Measurements from ENCODE around the gene HCAR1.
"Not testable (repeated sequence)": the region's sequence is repeated elsewhere in the genome, so short reads cannot be mapped to it uniquely, and the experiment has no call there.

The HCAR1 gene, protein sequence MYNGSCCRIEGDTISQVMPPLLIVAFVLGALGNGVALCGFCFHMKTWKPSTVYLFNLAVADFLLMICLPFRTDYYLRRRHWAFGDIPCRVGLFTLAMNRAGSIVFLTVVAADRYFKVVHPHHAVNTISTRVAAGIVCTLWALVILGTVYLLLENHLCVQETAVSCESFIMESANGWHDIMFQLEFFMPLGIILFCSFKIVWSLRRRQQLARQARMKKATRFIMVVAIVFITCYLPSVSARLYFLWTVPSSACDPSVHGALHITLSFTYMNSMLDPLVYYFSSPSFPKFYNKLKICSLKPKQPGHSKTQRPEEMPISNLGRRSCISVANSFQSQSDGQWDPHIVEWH

DNA sequence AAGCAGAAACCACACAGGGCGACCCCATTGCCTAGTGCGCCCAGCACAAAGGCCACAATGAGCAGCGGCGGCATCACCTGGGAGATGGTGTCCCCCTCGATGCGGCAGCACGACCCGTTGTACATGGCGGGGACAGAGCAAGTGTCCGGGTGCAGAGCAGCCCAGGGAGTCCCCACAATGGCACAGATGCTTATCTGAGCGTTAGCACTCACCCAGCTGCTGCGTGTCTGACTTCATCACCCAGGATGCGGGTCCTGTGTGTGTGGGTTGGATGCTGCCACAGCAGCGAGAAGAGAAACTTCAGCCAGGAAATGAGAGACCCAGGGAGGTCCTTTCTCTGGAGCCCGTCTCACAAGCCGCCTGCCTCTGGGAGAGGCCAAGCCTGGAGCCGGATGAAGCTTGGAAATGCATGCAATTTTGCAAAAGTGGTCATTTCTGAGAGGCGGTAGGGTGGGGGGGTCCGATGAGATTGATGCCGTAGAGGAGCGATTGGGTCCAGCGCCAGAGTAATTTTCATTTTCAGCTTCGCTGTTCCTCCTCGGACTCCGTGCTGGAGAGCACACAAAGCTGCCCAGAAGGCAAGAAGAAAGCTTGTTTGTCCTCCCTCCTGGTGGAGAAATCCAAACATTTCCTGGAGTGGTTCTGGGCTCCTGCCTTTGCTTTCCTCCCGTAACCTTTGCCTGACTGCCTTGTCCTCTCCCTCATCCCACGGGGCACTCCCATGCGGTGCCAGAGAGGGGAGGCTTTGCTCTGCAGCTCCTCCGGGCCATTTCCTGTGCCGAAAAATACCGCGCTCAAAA is at the start of gene HCAR1:
Gene HCAR1, minus strand, starts transcription at position 630 of the 800 bp plus-strand sequence. Its CDS starts 505 bp downstream, at position 125.
- Histone ChIP-seq H3K36me3 (ENCODE audit: control insufficient read depth, insufficient read depth, low read length, severe bottlenecking) (no peaks in the 10 kb centered on the region), H3K27me3 (replicated peaks; ENCODE audit: control insufficient read depth, insufficient read depth, low read length) (peaks cover 2% of the 10 kb centered on the region), H3K9me3 (ENCODE audit: control insufficient read depth, low read length) (no peaks in the 10 kb centered on the region), H3K4me3 (ENCODE audit: low read length) (peak within 1 kb of the TSS; percentile 80), H3K4me1 (ENCODE audit: control insufficient read depth, insufficient read depth, low read length) (peaks cover 21% of the 10 kb centered on the region), H3K9ac (ENCODE audit: low read length) (peak within 1 kb of the TSS; percentile 79)
- peak; percentile 29 for DNase-seq (ENCODE audit: low read depth)

- Histone ChIP-seq H3K9me3 (ENCODE audit: control insufficient read depth, low read length) (no peaks in the 10 kb centered on the region), H3K4me1 (ENCODE audit: control insufficient read depth, insufficient read depth, low read length) (peaks cover 17% of the 10 kb centered on the region), H3K4me3 (ENCODE audit: low read length) (no peak overlapping the region), H3K36me3 (ENCODE audit: control insufficient read depth, insufficient read depth, low read length, severe bottlenecking) (peaks cover 71% of the 10 kb centered on the region), H3K27me3 (replicated peaks; ENCODE audit: control insufficient read depth, insufficient read depth, low read length) (no peaks in the 10 kb centered on the region), H3K9ac (ENCODE audit: low read length) (no peak overlapping the region)
- no peak for DNase-seq (ENCODE audit: low read depth)
Measured at GRCh38 chr12:122757568-122757967, 26.9 kb upstream of the HCAR1 start.

- Histone ChIP-seq H3K4me3 (ENCODE audit: low read length) (no peak overlapping the region), H3K27me3 (replicated peaks; ENCODE audit: control insufficient read depth, insufficient read depth, low read length) (no peaks in the 10 kb centered on the region), H3K9ac (ENCODE audit: low read length) (peak overlapping the region; percentile 98), H3K36me3 (ENCODE audit: control insufficient read depth, insufficient read depth, low read length, severe bottlenecking) (peaks cover 49% of the 10 kb centered on the region), H3K4me1 (ENCODE audit: control insufficient read depth, insufficient read depth, low read length) (peaks cover 17% of the 10 kb centered on the region), H3K9me3 (ENCODE audit: control insufficient read depth, low read length) (no peaks in the 10 kb centered on the region)
- DNase-seq (ENCODE audit: low read depth): no peak
Measured at GRCh38 chr12:122754790-122755189, 24.1 kb upstream of the HCAR1 start.

DNA sequence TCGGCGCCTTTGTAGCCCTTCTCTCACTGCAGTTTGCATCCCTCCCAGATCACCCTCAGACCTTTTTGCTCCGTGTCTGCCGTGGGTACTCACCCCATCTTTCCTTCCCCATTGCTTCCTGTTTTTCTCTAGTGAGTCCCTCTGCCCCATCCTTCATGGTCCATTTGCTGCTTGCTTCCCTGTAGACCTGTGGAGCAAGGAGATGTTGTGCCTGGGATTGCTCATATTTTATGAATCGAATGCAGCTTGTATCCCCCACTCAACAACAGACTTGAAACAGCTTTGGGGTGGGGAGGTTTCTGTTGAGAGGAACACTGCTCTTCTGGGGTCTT is 22.6 kb upstream of the HCAR1 start:
- Histone ChIP-seq H3K27me3 (replicated peaks; ENCODE audit: control insufficient read depth, insufficient read depth, low read length) (no peaks in the 10 kb centered on the region), H3K9me3 (ENCODE audit: control insufficient read depth, low read length) (no peaks in the 10 kb centered on the region), H3K4me3 (ENCODE audit: low read length) (peak overlapping the region; percentile 99), H3K36me3 (ENCODE audit: control insufficient read depth, insufficient read depth, low read length, severe bottlenecking) (peaks cover 36% of the 10 kb centered on the region), H3K4me1 (ENCODE audit: control insufficient read depth, insufficient read depth, low read length) (peaks cover 17% of the 10 kb centered on the region), H3K9ac (ENCODE audit: low read length) (peak overlapping the region; percentile 98)
- DNase-seq (ENCODE audit: low read depth): no peak

DNA sequence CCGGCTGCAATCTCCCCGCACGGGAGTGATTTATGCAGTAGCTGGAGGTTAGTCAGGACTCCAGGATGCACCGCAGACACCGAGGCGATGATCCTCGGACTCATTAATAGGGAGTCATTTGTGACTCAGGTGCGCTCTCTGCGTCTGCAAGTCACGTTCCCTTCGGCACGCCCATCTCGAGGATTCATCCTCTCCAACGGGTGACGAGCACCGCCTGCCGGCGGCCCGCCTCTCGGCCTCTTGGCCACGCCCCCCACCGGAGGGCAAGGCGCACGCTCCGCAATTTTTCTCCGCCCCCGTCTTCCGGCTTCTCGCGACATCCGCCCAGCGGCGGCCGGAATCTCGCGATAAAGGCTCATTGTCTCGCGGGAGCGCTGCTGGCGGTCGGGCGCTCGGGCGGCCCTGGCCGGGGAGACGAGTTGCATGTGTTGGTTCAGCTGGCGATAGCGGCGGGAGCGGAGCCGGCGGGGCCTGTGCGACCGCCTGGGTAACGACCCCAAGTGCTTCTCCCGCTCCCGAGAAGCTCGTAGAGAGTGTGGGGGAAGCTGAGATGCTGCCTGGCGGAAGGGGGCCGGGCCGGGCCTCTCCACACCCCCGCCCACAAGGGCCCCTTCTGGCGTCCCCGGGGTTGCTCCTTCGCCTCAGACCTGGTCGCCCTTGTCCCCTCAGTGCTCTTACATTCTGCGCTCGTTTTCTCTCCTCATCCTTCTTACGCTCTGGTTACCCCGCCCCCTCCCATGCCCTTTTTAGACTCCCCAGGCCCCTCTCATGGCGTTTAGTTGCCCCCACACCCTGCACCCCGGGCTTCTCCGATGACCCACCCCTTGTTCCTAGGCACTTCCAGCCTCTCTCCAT is 22.0 kb upstream of the HCAR1 start, which contains the start of gene DENR:
Gene DENR, plus strand, starts transcription at position 361 of the 855 bp plus-strand sequence. CDS start 878 bp downstream, outside the sequence.
- Histone ChIP-seq H3K4me3 (ENCODE audit: low read length) (peak within 1 kb of the TSS; percentile 99), H3K27me3 (replicated peaks; ENCODE audit: control insufficient read depth, insufficient read depth, low read length) (no peaks in the 10 kb centered on the region), H3K36me3 (ENCODE audit: control insufficient read depth, insufficient read depth, low read length, severe bottlenecking) (peaks cover 32% of the 10 kb centered on the region), H3K4me1 (ENCODE audit: control insufficient read depth, insufficient read depth, low read length) (peaks cover 17% of the 10 kb centered on the region), H3K9me3 (ENCODE audit: control insufficient read depth, low read length) (no peaks in the 10 kb centered on the region), H3K9ac (ENCODE audit: low read length) (peak within 1 kb of the TSS; percentile 98)
- DNase-seq (ENCODE audit: low read depth): peak; percentile 99

DNA sequence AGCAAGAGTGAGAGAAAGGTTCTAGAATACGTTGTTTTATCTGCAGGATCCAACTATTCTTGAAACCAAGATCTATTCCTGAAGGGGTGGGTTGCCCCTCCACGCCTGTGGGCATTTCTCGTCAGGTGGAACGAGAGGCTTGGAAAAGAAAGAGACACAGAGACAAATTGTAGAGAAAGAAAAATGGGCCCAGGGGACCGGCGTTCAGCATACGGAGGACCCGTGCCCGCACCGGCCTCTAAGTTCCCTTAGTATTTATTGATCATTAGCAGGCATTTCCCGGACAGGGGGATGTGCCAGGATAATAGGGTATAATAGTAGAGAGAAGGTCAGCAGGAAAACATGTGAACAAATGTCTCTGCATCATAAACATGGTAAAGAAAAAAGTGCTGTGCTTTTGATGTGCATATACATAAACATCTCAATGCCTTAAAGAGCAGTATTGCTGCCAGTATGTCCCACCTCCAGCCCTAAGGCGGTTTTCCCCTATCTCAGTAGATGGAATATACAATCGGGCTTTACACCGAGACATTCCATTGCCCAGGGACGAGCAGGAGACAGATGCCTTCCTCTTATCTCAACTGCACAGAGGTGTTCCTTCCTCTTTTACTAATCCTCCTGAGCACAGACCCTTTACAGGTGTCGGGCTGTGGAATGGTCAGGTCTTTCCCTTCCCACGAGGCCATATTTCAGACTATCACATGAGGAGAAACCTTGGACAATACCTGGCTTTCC is 20.3 kb upstream of the HCAR1 start:
- Histone ChIP-seq H3K4me1 (ENCODE audit: control insufficient read depth, insufficient read depth, low read length) (peaks cover 17% of the 10 kb centered on the region), H3K36me3 (ENCODE audit: control insufficient read depth, insufficient read depth, low read length, severe bottlenecking) (peaks cover 15% of the 10 kb centered on the region)
- not testable (repeated sequence) for H3K9me3 ChIP-seq (ENCODE audit: control insufficient read depth, low read length); DNase-seq (ENCODE audit: low read depth); H3K4me3 ChIP-seq (ENCODE audit: low read length); H3K27me3 ChIP-seq (replicated peaks; ENCODE audit: control insufficient read depth, insufficient read depth, low read length); H3K9ac ChIP-seq (ENCODE audit: low read length)

DNA sequence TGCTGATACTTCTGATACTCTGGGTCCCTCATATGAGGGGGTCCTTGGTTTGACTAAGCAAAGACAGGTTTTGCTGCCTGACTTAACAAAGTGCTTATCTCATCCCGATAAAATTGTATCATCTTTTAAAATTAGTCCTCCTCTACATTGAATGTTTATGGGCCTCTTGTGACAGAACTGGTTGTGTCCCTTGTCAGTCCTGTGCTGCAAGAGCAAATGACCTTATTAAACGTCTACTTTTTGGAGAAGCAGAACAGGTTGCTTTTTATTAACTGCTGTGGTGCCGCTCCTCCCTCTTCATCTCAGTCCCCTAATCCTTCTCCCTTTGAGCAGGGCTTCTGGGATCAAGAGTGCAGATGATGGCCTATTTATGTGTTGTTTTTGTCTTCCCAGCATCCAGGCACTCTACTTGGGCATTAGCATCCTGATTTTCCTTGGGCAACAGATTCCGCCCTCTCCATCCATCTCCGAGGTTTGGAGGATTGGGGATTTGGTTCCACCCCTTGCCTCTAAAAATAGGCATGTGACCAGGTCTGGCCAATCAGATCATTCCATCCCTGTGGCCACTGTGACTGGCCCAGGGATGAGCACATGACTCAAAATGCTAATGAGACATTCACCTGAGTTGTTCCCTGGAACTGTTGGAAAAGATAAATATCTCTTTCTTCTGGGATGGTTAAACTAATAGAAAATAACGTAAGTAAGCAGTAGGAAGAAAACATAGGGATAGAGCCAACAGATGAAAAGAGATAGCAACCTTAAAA is 19.1 kb upstream of the HCAR1 start:
- no peak for DNase-seq (ENCODE audit: low read depth)
- Histone ChIP-seq H3K9me3 (ENCODE audit: control insufficient read depth, low read length) (no peaks in the 10 kb centered on the region), H3K4me1 (ENCODE audit: control insufficient read depth, insufficient read depth, low read length) (peaks cover 16% of the 10 kb centered on the region), H3K4me3 (ENCODE audit: low read length) (no peak overlapping the region), H3K27me3 (replicated peaks; ENCODE audit: control insufficient read depth, insufficient read depth, low read length) (no peaks in the 10 kb centered on the region), H3K36me3 (ENCODE audit: control insufficient read depth, insufficient read depth, low read length, severe bottlenecking) (peaks cover 9% of the 10 kb centered on the region), H3K9ac (ENCODE audit: low read length) (no peak overlapping the region)

GRCh38 chr12:122747224-122748135 is 16.8 kb upstream of the HCAR1 start:
- no peaks in the 10 kb centered on the region for H3K36me3 ChIP-seq (ENCODE audit: control insufficient read depth, insufficient read depth, low read length, severe bottlenecking)
- H3K4me3 ChIP-seq (ENCODE audit: low read length): no peak overlapping the region
- H3K9me3 ChIP-seq (ENCODE audit: control insufficient read depth, low read length): no peaks in the 10 kb centered on the region
- no peaks in the 10 kb centered on the region for H3K27me3 ChIP-seq (replicated peaks; ENCODE audit: control insufficient read depth, insufficient read depth, low read length)
- H3K4me1 ChIP-seq (ENCODE audit: control insufficient read depth, insufficient read depth, low read length): no peaks in the 10 kb centered on the region
- no peak overlapping the region for H3K9ac ChIP-seq (ENCODE audit: low read length)
- no peak for DNase-seq (ENCODE audit: low read depth)

DNA sequence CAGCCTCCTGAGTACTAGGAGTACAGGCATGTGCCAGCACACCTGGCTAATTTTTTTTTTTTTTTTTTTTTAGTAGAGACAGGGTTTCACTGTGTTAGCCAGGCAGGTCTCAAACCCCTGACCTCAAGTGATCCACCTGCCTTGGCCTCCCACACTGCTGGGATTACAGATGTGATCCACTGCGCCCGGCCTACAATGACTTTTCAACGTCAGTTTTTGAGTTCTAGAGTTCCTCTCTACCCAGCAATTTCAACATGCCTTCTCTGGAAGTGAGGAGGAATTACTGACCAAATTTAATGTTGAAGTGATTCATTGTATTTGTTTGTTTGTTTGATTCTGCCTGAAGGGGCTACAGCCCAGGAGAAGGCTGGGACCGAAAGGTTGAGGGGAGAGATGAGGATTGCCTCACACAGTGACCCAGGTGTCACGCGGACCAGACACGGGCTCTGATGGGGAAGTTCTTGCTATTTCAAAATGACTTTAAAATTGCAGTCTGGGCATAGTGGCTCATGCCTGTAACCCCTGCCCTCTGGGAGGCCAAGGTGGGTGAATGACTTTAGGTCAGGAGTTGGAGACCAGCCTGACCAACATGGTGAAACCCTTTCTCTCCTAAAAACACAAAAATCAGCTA is 13.4 kb upstream of the HCAR1 start:
- DNase-seq (ENCODE audit: low read depth): no peak
- Histone ChIP-seq H3K36me3 (ENCODE audit: control insufficient read depth, insufficient read depth, low read length, severe bottlenecking) (no peaks in the 10 kb centered on the region), H3K4me1 (ENCODE audit: control insufficient read depth, insufficient read depth, low read length) (no peaks in the 10 kb centered on the region), H3K4me3 (ENCODE audit: low read length) (no peak overlapping the region), H3K9ac (ENCODE audit: low read length) (no peak overlapping the region), H3K9me3 (ENCODE audit: control insufficient read depth, low read length) (no peaks in the 10 kb centered on the region), H3K27me3 (replicated peaks; ENCODE audit: control insufficient read depth, insufficient read depth, low read length) (no peaks in the 10 kb centered on the region)

Data from adipocyte (in vitro differentiated cells).